ENCODE results near the gene THADA.

Gene THADA

DNA sequence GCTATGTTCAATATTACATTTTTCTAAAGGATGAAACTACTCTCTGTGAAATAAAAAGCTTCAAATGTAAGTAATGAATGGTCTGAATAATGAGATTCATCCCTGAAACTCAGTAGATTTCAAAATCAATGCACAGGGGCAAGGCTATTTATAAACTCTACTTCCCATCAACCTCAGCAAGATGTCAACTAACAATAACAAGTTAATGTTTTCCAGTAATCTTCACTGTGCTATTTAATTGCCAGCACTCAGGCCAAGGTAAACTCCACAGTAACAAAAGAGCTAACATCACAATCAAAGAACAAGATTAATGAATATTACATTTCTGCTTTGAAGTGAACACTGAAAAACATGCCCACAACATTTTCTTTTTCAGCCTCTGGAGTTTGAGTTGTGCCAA, 225.1 kb downstream of the THADA start:
- no peak overlapping the region for H3K27ac ChIP-seq (ENCODE audit: extremely low read depth, low read depth, low read length)
- peaks cover 25% of the 10 kb centered on the region for H3K4me1 ChIP-seq (ENCODE audit: control insufficient read depth, insufficient read depth, low read length)
- no peaks in the 10 kb centered on the region for H3K36me3 ChIP-seq (ENCODE audit: control insufficient read depth in 2 of 2, insufficient read depth in 1 of 2, low read length in 2 of 2)
- POLR2A ChIA-PET, result interaction anchor here (0.6 kb wide), 1 partner anchor 346 kb away, joined by 10 read pairs; no protein-coding TSS in a partner anchor
- no peaks in the 10 kb centered on the region for H3K9me3 ChIP-seq (ENCODE audit: control insufficient read depth, insufficient read depth, low read depth, low read length)
- CTCF ChIA-PET, result interaction anchor here (0.6 kb wide), 1 partner anchor 141 kb away, joined by 4 read pairs; no protein-coding TSS in a partner anchor
- 0 out of 2 replicates have a peak, but pooled peaks have one; percentile 18 for TF ChIP-seq ZSCAN30 (tag by site-specific recombination; IDR thresholded peaks at IDR 0.05)
- TF ChIP-seq TCF7L2 (IDR thresholded peaks at IDR 0.05; ENCODE audit: borderline replicate concordance, low read depth, low read length), result peak; percentile 32; the same call in 1 of the 2 replicates
- no peak for TF ChIP-seq GLI2 (tag by site-specific recombination; IDR thresholded peaks at IDR 0.05; ENCODE audit: borderline replicate concordance, low read depth)
- TF ChIP-seq ZIC2 (tag by site-specific recombination; IDR thresholded peaks at IDR 0.05), result no peak
- peak; percentile 81 for TF ChIP-seq ZNF843 (tag by site-specific recombination; IDR thresholded peaks at IDR 0.05)
- peak; percentile 86 for TF ChIP-seq OSR2 (tag by site-specific recombination; IDR thresholded peaks at IDR 0.05)
- TF ChIP-seq IKZF3 (tag by site-specific recombination; IDR thresholded peaks at IDR 0.05), result peak; percentile 75; the same call in 1 of the 2 replicates
- TF ChIP-seq, protein P1, sequence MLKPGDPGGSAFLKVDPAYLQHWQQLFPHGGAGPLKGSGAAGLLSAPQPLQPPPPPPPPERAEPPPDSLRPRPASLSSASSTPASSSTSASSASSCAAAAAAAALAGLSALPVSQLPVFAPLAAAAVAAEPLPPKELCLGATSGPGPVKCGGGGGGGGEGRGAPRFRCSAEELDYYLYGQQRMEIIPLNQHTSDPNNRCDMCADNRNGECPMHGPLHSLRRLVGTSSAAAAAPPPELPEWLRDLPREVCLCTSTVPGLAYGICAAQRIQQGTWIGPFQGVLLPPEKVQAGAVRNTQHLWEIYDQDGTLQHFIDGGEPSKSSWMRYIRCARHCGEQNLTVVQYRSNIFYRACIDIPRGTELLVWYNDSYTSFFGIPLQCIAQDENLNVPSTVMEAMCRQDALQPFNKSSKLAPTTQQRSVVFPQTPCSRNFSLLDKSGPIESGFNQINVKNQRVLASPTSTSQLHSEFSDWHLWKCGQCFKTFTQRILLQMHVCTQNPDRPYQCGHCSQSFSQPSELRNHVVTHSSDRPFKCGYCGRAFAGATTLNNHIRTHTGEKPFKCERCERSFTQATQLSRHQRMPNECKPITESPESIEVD (tag by site-specific recombination; IDR thresholded peaks at IDR 0.05), result peak; percentile 95
- peak; percentile 82 for TF ChIP-seq FEZF1 (tag by site-specific recombination; IDR thresholded peaks at IDR 0.05)
- peak; percentile 67 for TF ChIP-seq GFI1B (tag by site-specific recombination; IDR thresholded peaks at IDR 0.05)
- peak; percentile 79 for TF ChIP-seq WT1 (tag by site-specific recombination; IDR thresholded peaks at IDR 0.05)
- TF ChIP-seq, protein P2, sequence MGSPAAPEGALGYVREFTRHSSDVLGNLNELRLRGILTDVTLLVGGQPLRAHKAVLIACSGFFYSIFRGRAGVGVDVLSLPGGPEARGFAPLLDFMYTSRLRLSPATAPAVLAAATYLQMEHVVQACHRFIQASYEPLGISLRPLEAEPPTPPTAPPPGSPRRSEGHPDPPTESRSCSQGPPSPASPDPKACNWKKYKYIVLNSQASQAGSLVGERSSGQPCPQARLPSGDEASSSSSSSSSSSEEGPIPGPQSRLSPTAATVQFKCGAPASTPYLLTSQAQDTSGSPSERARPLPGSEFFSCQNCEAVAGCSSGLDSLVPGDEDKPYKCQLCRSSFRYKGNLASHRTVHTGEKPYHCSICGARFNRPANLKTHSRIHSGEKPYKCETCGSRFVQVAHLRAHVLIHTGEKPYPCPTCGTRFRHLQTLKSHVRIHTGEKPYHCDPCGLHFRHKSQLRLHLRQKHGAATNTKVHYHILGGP (tag by site-specific recombination; IDR thresholded peaks at IDR 0.05), result peak; percentile 65
- TF ChIP-seq ZNF114 (tag by site-specific recombination; IDR thresholded peaks at IDR 0.05), result no peak
- no peak for TF ChIP-seq ZNF350 (tag by site-specific recombination; IDR thresholded peaks at IDR 0.05)
- peak; percentile 55; the same call in 1 of the 2 replicates for TF ChIP-seq OVOL3 (tag by site-specific recombination; IDR thresholded peaks at IDR 0.05)
- no peak for TF ChIP-seq ZNF623 (tag by site-specific recombination; IDR thresholded peaks at IDR 0.05)
- no peak for TF ChIP-seq ZSCAN23 (tag by site-specific recombination; IDR thresholded peaks at IDR 0.05)
- TF ChIP-seq ZNF677 (tag by site-specific recombination; IDR thresholded peaks at IDR 0.05), result no peak
- TF ChIP-seq, protein P3, sequence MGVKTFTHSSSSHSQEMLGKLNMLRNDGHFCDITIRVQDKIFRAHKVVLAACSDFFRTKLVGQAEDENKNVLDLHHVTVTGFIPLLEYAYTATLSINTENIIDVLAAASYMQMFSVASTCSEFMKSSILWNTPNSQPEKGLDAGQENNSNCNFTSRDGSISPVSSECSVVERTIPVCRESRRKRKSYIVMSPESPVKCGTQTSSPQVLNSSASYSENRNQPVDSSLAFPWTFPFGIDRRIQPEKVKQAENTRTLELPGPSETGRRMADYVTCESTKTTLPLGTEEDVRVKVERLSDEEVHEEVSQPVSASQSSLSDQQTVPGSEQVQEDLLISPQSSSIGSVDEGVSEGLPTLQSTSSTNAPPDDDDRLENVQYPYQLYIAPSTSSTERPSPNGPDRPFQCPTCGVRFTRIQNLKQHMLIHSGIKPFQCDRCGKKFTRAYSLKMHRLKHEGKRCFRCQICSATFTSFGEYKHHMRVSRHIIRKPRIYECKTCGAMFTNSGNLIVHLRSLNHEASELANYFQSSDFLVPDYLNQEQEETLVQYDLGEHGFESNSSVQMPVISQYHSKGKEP (tag by site-specific recombination; IDR thresholded peaks at IDR 0.05), result peak; percentile 49; the same call in 1 of the 2 replicates
- H3K4me3 ChIP-seq (ENCODE audit: low read depth, low read length), result no peak overlapping the region

DNA sequence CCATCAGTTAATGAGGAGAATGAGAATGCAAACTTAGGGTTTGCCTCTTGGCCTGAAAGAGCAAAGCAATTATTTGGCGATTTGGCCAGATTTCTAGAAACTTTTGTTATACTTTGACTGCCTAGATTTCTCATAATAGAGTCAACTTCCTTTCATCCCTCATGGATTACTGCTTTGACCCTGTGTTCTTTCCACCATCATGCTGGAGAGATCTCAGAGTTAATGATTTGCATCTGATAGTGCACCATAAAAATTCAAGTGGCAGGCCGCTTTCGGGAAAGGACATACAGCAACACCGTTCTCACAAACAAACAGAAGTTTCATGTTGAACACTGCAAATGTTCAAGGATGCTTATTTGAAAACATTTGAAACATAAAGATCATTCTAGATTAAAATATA, 225.7 kb downstream of the THADA start:
- Histone ChIP-seq H3K36me3 (ENCODE audit: control insufficient read depth in 2 of 2, insufficient read depth in 1 of 2, low read length in 2 of 2) (no peaks in the 10 kb centered on the region), H3K4me3 (ENCODE audit: low read depth, low read length) (no peak overlapping the region), H3K4me1 (ENCODE audit: control insufficient read depth, insufficient read depth, low read length) (peaks cover 25% of the 10 kb centered on the region), H3K27ac (ENCODE audit: extremely low read depth, low read depth, low read length) (no peak overlapping the region), H3K9me3 (ENCODE audit: control insufficient read depth, insufficient read depth, low read depth, low read length) (no peaks in the 10 kb centered on the region)
- ChIA-PET CTCF (interaction anchor here (0.6 kb wide), 1 partner anchor 88 kb away, joined by 3 read pairs; no protein-coding TSS in a partner anchor), POLR2A (no interaction called here)
- peak; percentile 50; the same call in 1 of the 2 replicates for TF ChIP-seq ZBTB17 (tag by site-specific recombination; IDR thresholded peaks at IDR 0.05)
- no peak for TF ChIP-seq ZNF174 (tag by site-specific recombination; IDR thresholded peaks at IDR 0.05)

All from HEK293 (cell line).